Measurements from ENCODE around the gene STARD9. TPM values are rescaled to one million over a fixed set of nuclear protein-coding genes. Genes with fewer than 3 reads are reported as not detected.

STARD9 gene
- total RNA-seq (10 to 100 TPM in 4 of 5 donors, 1 to 10 TPM in 1; 4.9 to 45.7 (median 19.7) TPM), polyA plus RNA-seq (1 to 10 TPM; 1.4 to 1.9 (median 1.5) TPM)
- long read RNA-seq, donor 1 = 0 reads
- long read RNA-seq, donor 2 = 0 reads
- long read RNA-seq, donor 3 = 0 reads
- long read RNA-seq, donor 4 = 0 reads
- long read RNA-seq, donor 5 = 0 reads
- long read RNA-seq, donor 6, partial matches to known transcripts = 13 of 13 reads
- long read RNA-seq, donor 6, other reads (novel, unspliced or antisense) = 0 of 13 reads
- long read RNA-seq, donor 7 = 0 reads
- long read RNA-seq, donor 8 = 0 reads
- long read RNA-seq, donor 9, partial matches to known transcripts = 0 of 1 reads
- long read RNA-seq, donor 9, other reads (novel, unspliced or antisense) = 0 of 1 reads
- long read RNA-seq, donor 10 = 0 reads

DNA sequence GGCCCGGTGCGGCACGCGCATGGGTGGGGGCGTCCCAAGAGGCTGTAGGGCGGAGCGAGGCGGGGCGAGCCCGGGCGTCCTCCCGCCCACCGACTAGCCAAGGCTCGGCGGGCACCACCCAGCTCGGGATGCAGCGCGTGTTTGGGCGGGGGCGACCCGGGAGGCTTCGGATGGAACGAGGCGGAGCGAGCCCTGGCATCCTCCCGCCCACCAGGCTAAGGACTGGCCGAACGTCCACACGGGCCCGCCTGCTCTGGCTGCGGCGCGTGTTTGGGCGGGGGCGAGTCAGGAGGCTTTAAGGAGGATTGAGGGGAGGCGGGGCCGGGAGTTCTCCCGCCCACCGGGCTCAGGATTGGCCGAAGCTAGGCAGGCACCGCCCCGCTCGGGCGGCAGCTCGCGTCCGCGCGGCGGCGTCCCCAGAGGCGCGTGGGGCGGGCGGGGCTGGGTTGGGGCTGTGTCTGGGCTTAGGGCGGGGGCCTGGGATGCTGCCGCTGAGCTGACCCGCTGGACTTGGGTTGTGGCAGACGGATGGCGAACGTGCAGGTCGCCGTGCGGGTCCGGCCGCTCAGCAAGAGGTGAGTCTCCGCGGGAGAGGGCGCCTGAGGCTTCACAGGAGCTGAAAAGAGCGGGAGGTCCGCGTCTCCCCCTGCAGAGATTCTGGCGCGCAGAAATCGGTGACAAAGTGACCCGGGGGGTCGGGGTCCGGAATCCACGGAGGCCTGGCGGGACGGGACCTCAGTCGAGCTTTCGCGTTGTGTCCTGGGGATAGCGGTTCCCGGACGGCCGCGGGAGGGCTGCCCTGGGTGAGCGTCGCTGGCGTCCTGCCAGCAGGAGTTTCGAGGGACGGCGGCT lies at the start of gene STARD9:
STARD9 (plus strand) TSS at position 419 of the 852 bp plus-strand sequence; CDS start at position 529, 110 bp downstream.
- Histone ChIP-seq H3K27me3 (peaks cover 0 to 25% (median 0%) of the 10 kb centered on the region in 3 donors), H3K36me3 (no peaks in the 10 kb centered on the region), H3K9me3 (no peaks in the 10 kb centered on the region), H3K4me3 (peak within 1 kb of the TSS; percentile 68 to 85 (median 77)), H3K27ac (peak within 1 kb of the TSS; percentile 49 to 94 (median 84)), H3K4me1 (peaks cover 6 to 51% (median 28%) of the 10 kb centered on the region in 4 donors)
- 0 to 1% (median 0%) methylated on average over 51 to 95 of the region's 95 CpGs for WGBS, 5 donors
- peak in 2 of 3 donors; percentile 37 to 92 for TF ChIP-seq POLR2AphosphoS5 (IDR thresholded peaks at IDR 0.05)
- TF ChIP-seq POLR2A (IDR thresholded peaks at IDR 0.05) = no peak
- peak; percentile 97 to 99 for DNase-seq
- intact Hi-C loops (cut with DNase I; ENCODE audit: low total_unique reads) = no loop called here

DNA sequence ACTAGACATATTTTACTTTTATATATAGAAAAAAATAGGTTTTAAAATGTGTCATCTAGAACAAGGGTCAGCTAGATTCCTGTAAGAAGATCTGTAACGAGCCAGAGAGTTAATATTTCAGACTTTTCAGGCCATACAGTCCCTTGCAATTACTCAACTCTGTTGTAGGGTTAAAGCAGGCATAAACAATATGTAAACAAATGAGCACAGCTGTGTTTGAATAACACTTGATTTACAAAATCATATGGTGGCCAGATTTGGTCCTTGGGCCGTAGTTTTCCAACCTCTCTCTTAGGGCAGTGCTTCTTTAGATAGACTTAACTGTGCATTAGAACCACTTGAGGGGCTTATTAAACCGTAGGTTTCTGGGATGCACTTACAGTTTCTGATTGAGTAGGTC lies 46.4 kb upstream of the STARD9 start:
- intact Hi-C loops (cut with DNase I; ENCODE audit: low total_unique reads) = no loop called here
- DNase-seq = no peak
- Histone ChIP-seq H3K36me3 (peaks cover 22 to 91% (median 85%) of the 10 kb centered on the region in 4 donors), H3K27ac (no peak overlapping the region), H3K27me3 (no peaks in the 10 kb centered on the region), H3K4me1 (peaks cover 0 to 6% (median 0%) of the 10 kb centered on the region in 4 donors), H3K9me3 (no peaks in the 10 kb centered on the region), H3K4me3 (no peak overlapping the region)
- 70 to 76% (median 72%) methylated on average over 3 of the region's 3 CpGs for WGBS, 5 donors
- no peak for TF ChIP-seq POLR2AphosphoS5 (IDR thresholded peaks at IDR 0.05)
- TF ChIP-seq CTCF (IDR thresholded peaks at IDR 0.05) = no peak
- TF ChIP-seq POLR2A (IDR thresholded peaks at IDR 0.05) = no peak
- TF ChIP-seq EP300 (IDR thresholded peaks at IDR 0.05) = no peak

DNA sequence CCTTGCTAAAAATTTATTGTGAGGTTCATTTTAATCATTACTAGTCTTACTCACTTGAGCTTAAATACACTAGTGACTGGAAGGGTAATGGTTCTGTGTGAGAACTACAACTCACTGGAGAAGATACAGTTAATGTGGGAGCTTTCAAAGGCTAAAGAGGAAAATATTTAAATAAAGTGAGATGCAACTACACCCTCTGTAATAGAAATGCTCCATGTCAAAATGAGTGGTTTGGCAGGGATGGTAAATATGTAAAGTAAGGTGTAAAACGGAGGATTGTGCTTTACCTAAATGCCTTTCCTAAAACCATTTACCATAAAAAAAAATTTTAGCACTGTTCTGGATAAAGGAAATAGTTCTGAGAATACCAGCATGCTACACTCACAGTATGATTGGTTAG lies 42.2 kb upstream of the STARD9 start:
- no peak for DNase-seq
- TF ChIP-seq CTCF (IDR thresholded peaks at IDR 0.05) = no peak
- TF ChIP-seq POLR2A (IDR thresholded peaks at IDR 0.05) = no peak
- TF ChIP-seq POLR2AphosphoS5 (IDR thresholded peaks at IDR 0.05) = no peak
- TF ChIP-seq EP300 (IDR thresholded peaks at IDR 0.05) = no peak
- Histone ChIP-seq H3K27ac (no peak overlapping the region), H3K4me1 (peaks cover 0 to 6% (median 0%) of the 10 kb centered on the region in 4 donors), H3K27me3 (no peaks in the 10 kb centered on the region), H3K36me3 (peaks cover 22 to 93% (median 84%) of the 10 kb centered on the region in 4 donors), H3K4me3 (no peak overlapping the region), H3K9me3 (no peaks in the 10 kb centered on the region)
- intact Hi-C loops (cut with DNase I; ENCODE audit: low total_unique reads) = no loop called here
- 84 to 97% (median 96%) methylated on average over 1 of the region's 1 CpG for WGBS, 5 donors

GRCh38 chr15:42544853-42545629 lies 30.4 kb upstream of the STARD9 start:
- peaks cover 18 to 38% (median 28%) of the 10 kb centered on the region in 4 donors for H3K4me1 ChIP-seq
- 76 to 93% (median 87%) methylated on average over 4 of the region's 4 CpGs for WGBS, 5 donors
- no peak overlapping the region for H3K27ac ChIP-seq
- peaks cover 27 to 58% (median 55%) of the 10 kb centered on the region in 4 donors for H3K36me3 ChIP-seq
- H3K9me3 ChIP-seq = no peaks in the 10 kb centered on the region
- intact Hi-C loops (cut with DNase I; ENCODE audit: low total_unique reads) = no loop called here
- H3K27me3 ChIP-seq = no peaks in the 10 kb centered on the region
- H3K4me3 ChIP-seq = no peak overlapping the region
- DNase-seq = no peak
- TF ChIP-seq POLR2AphosphoS5 (IDR thresholded peaks at IDR 0.05) (no peak), POLR2A (IDR thresholded peaks at IDR 0.05) (no peak), EP300 (IDR thresholded peaks at IDR 0.05) (no peak), CTCF (IDR thresholded peaks at IDR 0.05) (no peak)
